Uterus (tissue), 2 donors: ENCODE results near the gene RFPL4A.

Experiments
- CTCF ChIP-seq, 4 experiments: fragments of 200-600 bp in 2 of 4; fragments of 450-650 bp in 2 of 4; sonication (generic) in 2 of 4; IDR thresholded peaks; one replicate each; pipeline ENCODE4 v1.5.1; 2016 to 2019; ENCODE audit warnings: antibody characterized with exemption in 4 of 4, mild to moderate bottlenecking in 2 of 4, moderate library complexity in 1 of 4
- POLR2A ChIP-seq, 2 donors: fragments of 450-650 bp; IDR thresholded peaks; one replicate each; pipeline ENCODE4 v1.6.1; 2016; ENCODE audit warnings: antibody characterized with exemption in 2 of 2, mild to moderate bottlenecking in 1 of 2, moderate library complexity in 1 of 2

GRCh38 chr19:55802281-55802680 is 43.4 kb downstream of the RFPL4A start:
- TF ChIP-seq POLR2A (IDR thresholded peaks at IDR 0.05) (no peak), CTCF (IDR thresholded peaks at IDR 0.05) (no peak)
